Liver (tissue), 9 donors: Measurements from ENCODE around the gene RHOG. TPM values are rescaled to one million over a fixed set of nuclear protein-coding genes. Genes with fewer than 3 reads are reported as not detected.

Experiments
- DNase-seq: peaks from one replicate; pipeline ENCODE4 v3.0.0-alpha.2; 2017; ENCODE audit warnings: low spot score
- H3K27ac ChIP-seq, 2 donors: one replicate each; pipeline ENCODE4 v1.7.0; 2013; ENCODE audit warnings: inconsistent platforms in 2 of 2, low read length in 2 of 2, control low read depth in 1 of 2, low read depth in 1 of 2, mild to moderate bottlenecking in 1 of 2
- H3K27me3 ChIP-seq, 4 donors: one replicate each; pipeline versions ENCODE4 v1.6.1 to v1.7.0; 2013; ENCODE audit warnings: low read length in 3 of 4, inconsistent platforms in 1 of 4, mild to moderate bottlenecking in 1 of 4, moderate library complexity in 1 of 4; ENCODE audit not compliant: control insufficient read depth in 4 of 4, insufficient read depth in 4 of 4
- H3K36me3 ChIP-seq, 4 donors: one replicate each; pipeline versions ENCODE4 v1.6.1 to v1.7.0; 2013; ENCODE audit warnings: low read length in 3 of 4, mild to moderate bottlenecking in 3 of 4, low read depth in 1 of 4, moderate library complexity in 1 of 4; ENCODE audit not compliant: control insufficient read depth in 4 of 4, insufficient read depth in 3 of 4
- H3K4me1 ChIP-seq, 4 donors: one replicate each; pipeline versions ENCODE4 v1.6.1 to v1.7.0; 2013; ENCODE audit warnings: low read length in 3 of 4, mild to moderate bottlenecking in 3 of 4, moderate library complexity in 1 of 4; ENCODE audit not compliant: control insufficient read depth in 4 of 4, insufficient read depth in 4 of 4
- H3K4me3 ChIP-seq, 3 donors: one replicate each; pipeline versions ENCODE4 v1.6.1 to v1.7.0; 2013; ENCODE audit warnings: low read length in 3 of 3, control low read depth in 1 of 3, low read depth in 1 of 3, mild to moderate bottlenecking in 1 of 3
- H3K9ac ChIP-seq, 2 donors: one replicate each; pipeline ENCODE4 v1.7.0; 2013; ENCODE audit warnings: low read length in 2 of 2, mild to moderate bottlenecking in 2 of 2, moderate library complexity in 2 of 2, control low read depth in 1 of 2, low read depth in 1 of 2
- H3K9me3 ChIP-seq, 4 donors: one replicate each; pipeline versions ENCODE4 v1.6.1 to v1.7.0; 2013; ENCODE audit warnings: low read length in 3 of 4; ENCODE audit not compliant: control insufficient read depth in 4 of 4
- EGR1 ChIP-seq, 2 donors: IDR thresholded peaks; 2 replicates each; pipeline ENCODE4 v1.6.1; 2016 to 2018; ENCODE audit warnings: antibody characterized with exemption in 2 of 2, low read depth in 2 of 2
- FOXA1 ChIP-seq: IDR thresholded peaks from 2 replicates; pipeline ENCODE4 v1.6.1; 2016; ENCODE audit warnings: antibody characterized with exemption
- GABPA ChIP-seq, 2 donors: IDR thresholded peaks in 1 of 2; conservative IDR thresholded peaks in 1 of 2; 2 replicates each; pipeline ENCODE4 v1.6.1; 2016; ENCODE audit warnings: antibody characterized with exemption in 2 of 2, mild to moderate bottlenecking in 1 of 2, moderate library complexity in 1 of 2
- HNF4A ChIP-seq, 2 donors: conservative IDR thresholded peaks; 2 replicates each; pipeline ENCODE4 v1.6.1; 2016; ENCODE audit warnings: antibody characterized with exemption in 2 of 2, mild to moderate bottlenecking in 2 of 2
- HNF4G ChIP-seq: IDR thresholded peaks from 2 replicates; pipeline ENCODE4 v1.6.1; 2016; ENCODE audit warnings: antibody characterized with exemption
- JUND ChIP-seq, 2 donors: IDR thresholded peaks; 2 replicates each; pipeline ENCODE4 v1.6.1; 2016; ENCODE audit warnings: antibody characterized with exemption in 2 of 2
- NR2F2 ChIP-seq: IDR thresholded peaks from 2 replicates; pipeline ENCODE4 v1.6.1; 2016; ENCODE audit warnings: antibody characterized with exemption
- RAD21 ChIP-seq, 2 donors: IDR thresholded peaks; 2 replicates each; pipeline ENCODE4 v1.6.1; 2016; ENCODE audit warnings: antibody characterized with exemption in 2 of 2, mild to moderate bottlenecking in 2 of 2
- RXRA ChIP-seq, 2 donors: IDR thresholded peaks; 2 replicates each; pipeline ENCODE4 v1.6.1; 2017 to 2018; ENCODE audit warnings: antibody characterized with exemption in 2 of 2, mild to moderate bottlenecking in 1 of 2
- SP1 ChIP-seq: IDR thresholded peaks from 2 replicates; pipeline ENCODE4 v1.6.1; 2018; ENCODE audit warnings: antibody characterized with exemption, mild to moderate bottlenecking
- TAF1 ChIP-seq: conservative IDR thresholded peaks from 2 replicates; pipeline ENCODE4 v1.6.1; 2016; ENCODE audit warnings: antibody characterized with exemption, mild to moderate bottlenecking
- YY1 ChIP-seq: IDR thresholded peaks from 2 replicates; pipeline ENCODE4 v1.6.1; 2016; ENCODE audit warnings: antibody characterized with exemption, mild to moderate bottlenecking
- WGBS: extraction: QIAGEN DNeasy Blood & Tissue Kit; methylation state at CpG from one replicate; pipeline ENCODE4 v1.1.7; 2013; 5-methylcytosine and 5-hydroxymethylcytosine counted together
- polyA plus RNA-seq, 2 donors: library from polyadenylated mRNA; stranded (reverse) in 1 of 2; unstranded in 1 of 2; fragments of 200-250 nt in 1 of 2; fragments of >200 nt in 1 of 2; fragmentation: Nextera tagmentation in 1 of 2; extraction: Ambion mirVana in 1 of 2; gene quantifications; one replicate each; pipeline versions ENCODE4 v1.2.1 to v1.2.3, GENCODE V29; 2013 to 2015
- total RNA-seq, 2 donors: library from RNA; depleted of rRNA; stranded (reverse); fragments of >200 nt; gene quantifications; one replicate each; pipeline ENCODE4 v1.2.3, GENCODE V29; 2014
- TF ChIP-seq, protein P1 (sequence below): IDR thresholded peaks from 2 replicates; pipeline ENCODE4 v1.6.1; 2016; ENCODE audit warnings: antibody characterized with exemption
- TF ChIP-seq, protein P2 (sequence below): IDR thresholded peaks from 2 replicates; pipeline ENCODE4 v1.6.1; 2016; ENCODE audit warnings: antibody characterized with exemption
- TF ChIP-seq, protein P3 (sequence below): fragments of 150-350 bp; IDR thresholded peaks from 2 replicates; pipeline ENCODE4 v1.5.1; 2017; ENCODE audit warnings: improper control_type of control experiment, low read depth, low read length; ENCODE audit not compliant: missing input control
- TF ChIP-seq, protein P4 (sequence below): IDR thresholded peaks from 2 replicates; pipeline ENCODE4 v1.6.1; 2016; ENCODE audit warnings: antibody characterized with exemption
- TF ChIP-seq, protein P5 (sequence below): IDR thresholded peaks from 2 replicates; pipeline ENCODE4 v1.6.1; 2016; ENCODE audit warnings: antibody characterized with exemption, mild to moderate bottlenecking
- donor health status: healthy.
- donor health status: healthy.
- donor health status: healthy.
- donor health status: healthy.
- donor health status: healthy.

Gene RHOG
- total and polyA plus RNA-seq, 4 donors = 7.4 to 32.9 (median 17.8) TPM

DNA sequence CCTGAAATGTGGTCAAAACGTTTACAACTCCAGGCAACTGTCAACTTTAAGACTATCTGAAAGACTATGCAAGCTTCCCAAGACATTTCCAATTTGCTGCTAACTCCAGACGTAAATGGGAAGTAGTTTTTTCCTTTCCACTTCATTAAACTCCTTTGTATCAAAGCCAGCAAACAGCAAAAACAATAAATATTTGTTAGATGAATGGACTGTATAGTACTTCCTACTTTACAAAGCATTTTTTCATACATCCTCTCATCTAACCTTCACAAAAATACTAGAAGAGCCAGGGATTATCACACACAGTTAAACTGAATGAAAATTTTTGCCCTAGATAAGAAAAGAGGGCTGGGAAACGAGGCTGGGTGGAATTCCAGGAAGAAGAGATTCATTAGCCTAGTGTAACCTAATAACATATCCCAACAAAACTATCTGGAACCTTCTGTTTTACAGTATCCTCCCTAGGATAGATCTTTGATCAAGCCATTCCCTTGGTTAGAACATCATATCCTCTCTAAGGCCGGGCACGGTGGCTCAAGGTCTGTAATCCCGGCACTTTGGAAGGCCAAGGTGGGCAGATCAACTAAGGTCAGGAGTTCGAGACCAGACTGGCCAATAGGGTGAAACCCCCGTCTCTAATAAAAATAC lies 53.9 kb downstream of the RHOG start (continued):
- no peak for TF ChIP-seq HNF4A (conservative IDR thresholded peaks at IDR 0.05)

DNA sequence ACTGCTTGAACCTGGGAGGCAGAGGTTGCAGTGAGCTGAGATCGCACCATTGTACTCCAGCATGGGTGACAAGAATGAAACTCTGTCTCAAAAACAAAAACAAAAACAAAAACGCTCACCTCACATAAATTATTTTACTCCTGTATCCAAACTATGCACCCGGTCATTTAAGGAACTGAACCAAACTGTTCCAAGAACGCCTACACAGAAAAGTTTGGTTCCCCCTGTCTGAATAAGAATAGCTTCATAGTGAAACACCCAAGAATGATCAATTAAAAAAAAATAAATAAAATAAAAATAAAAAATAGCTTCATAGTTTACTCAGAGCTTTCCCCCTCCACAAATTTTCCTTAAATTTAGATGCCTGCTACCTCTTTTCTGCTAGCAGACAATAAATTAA lies 57.1 kb downstream of the RHOG start:
- H3K36me3 ChIP-seq = peaks cover 1 to 11% (median 8%) of the 10 kb centered on the region in 4 donors
- H3K4me3 ChIP-seq = no peak overlapping the region
- H3K27me3 ChIP-seq = no peaks in the 10 kb centered on the region
- peaks cover 7 to 13% (median 11%) of the 10 kb centered on the region in 4 donors for H3K4me1 ChIP-seq
- no peak for TF ChIP-seq TAF1
- TF ChIP-seq, protein P1, sequence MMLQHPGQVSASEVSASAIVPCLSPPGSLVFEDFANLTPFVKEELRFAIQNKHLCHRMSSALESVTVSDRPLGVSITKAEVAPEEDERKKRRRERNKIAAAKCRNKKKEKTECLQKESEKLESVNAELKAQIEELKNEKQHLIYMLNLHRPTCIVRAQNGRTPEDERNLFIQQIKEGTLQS = no peak
- no peak for TF ChIP-seq JUND (IDR thresholded peaks at IDR 0.05)
- TF ChIP-seq, protein P2, sequence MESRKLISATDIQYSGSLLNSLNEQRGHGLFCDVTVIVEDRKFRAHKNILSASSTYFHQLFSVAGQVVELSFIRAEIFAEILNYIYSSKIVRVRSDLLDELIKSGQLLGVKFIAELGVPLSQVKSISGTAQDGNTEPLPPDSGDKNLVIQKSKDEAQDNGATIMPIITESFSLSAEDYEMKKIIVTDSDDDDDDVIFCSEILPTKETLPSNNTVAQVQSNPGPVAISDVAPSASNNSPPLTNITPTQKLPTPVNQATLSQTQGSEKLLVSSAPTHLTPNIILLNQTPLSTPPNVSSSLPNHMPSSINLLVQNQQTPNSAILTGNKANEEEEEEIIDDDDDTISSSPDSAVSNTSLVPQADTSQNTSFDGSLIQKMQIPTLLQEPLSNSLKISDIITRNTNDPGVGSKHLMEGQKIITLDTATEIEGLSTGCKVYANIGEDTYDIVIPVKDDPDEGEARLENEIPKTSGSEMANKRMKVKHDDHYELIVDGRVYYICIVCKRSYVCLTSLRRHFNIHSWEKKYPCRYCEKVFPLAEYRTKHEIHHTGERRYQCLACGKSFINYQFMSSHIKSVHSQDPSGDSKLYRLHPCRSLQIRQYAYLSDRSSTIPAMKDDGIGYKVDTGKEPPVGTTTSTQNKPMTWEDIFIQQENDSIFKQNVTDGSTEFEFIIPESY = no peak
- TF ChIP-seq YY1 = no peak
- no peak for TF ChIP-seq HNF4G
- TF ChIP-seq NR2F2 = no peak
- TF ChIP-seq HNF4A (conservative IDR thresholded peaks at IDR 0.05) = no peak
- no peak for TF ChIP-seq EGR1 (IDR thresholded peaks at IDR 0.05; ENCODE audit: low read depth in 2 of 2)
- TF ChIP-seq RAD21 (IDR thresholded peaks at IDR 0.05) = no peak
- no peak for TF ChIP-seq GABPA (IDR thresholded peaks at IDR 0.05 in 1 of 2, conservative IDR thresholded peaks at IDR 0.05 in 1 of 2)
- TF ChIP-seq FOXA1 = no peak
- TF ChIP-seq, protein P3, sequence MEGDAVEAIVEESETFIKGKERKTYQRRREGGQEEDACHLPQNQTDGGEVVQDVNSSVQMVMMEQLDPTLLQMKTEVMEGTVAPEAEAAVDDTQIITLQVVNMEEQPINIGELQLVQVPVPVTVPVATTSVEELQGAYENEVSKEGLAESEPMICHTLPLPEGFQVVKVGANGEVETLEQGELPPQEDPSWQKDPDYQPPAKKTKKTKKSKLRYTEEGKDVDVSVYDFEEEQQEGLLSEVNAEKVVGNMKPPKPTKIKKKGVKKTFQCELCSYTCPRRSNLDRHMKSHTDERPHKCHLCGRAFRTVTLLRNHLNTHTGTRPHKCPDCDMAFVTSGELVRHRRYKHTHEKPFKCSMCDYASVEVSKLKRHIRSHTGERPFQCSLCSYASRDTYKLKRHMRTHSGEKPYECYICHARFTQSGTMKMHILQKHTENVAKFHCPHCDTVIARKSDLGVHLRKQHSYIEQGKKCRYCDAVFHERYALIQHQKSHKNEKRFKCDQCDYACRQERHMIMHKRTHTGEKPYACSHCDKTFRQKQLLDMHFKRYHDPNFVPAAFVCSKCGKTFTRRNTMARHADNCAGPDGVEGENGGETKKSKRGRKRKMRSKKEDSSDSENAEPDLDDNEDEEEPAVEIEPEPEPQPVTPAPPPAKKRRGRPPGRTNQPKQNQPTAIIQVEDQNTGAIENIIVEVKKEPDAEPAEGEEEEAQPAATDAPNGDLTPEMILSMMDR = no peak
- TF ChIP-seq, protein P4, sequence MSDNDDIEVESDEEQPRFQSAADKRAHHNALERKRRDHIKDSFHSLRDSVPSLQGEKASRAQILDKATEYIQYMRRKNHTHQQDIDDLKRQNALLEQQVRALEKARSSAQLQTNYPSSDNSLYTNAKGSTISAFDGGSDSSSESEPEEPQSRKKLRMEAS = no peak
- TF ChIP-seq, protein P5, sequence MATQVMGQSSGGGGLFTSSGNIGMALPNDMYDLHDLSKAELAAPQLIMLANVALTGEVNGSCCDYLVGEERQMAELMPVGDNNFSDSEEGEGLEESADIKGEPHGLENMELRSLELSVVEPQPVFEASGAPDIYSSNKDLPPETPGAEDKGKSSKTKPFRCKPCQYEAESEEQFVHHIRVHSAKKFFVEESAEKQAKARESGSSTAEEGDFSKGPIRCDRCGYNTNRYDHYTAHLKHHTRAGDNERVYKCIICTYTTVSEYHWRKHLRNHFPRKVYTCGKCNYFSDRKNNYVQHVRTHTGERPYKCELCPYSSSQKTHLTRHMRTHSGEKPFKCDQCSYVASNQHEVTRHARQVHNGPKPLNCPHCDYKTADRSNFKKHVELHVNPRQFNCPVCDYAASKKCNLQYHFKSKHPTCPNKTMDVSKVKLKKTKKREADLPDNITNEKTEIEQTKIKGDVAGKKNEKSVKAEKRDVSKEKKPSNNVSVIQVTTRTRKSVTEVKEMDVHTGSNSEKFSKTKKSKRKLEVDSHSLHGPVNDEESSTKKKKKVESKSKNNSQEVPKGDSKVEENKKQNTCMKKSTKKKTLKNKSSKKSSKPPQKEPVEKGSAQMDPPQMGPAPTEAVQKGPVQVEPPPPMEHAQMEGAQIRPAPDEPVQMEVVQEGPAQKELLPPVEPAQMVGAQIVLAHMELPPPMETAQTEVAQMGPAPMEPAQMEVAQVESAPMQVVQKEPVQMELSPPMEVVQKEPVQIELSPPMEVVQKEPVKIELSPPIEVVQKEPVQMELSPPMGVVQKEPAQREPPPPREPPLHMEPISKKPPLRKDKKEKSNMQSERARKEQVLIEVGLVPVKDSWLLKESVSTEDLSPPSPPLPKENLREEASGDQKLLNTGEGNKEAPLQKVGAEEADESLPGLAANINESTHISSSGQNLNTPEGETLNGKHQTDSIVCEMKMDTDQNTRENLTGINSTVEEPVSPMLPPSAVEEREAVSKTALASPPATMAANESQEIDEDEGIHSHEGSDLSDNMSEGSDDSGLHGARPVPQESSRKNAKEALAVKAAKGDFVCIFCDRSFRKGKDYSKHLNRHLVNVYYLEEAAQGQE = no peak
- no peak for TF ChIP-seq SP1
- TF ChIP-seq RXRA (IDR thresholded peaks at IDR 0.05) = no peak
- H3K27ac ChIP-seq = no peak overlapping the region
- no peaks in the 10 kb centered on the region for H3K9me3 ChIP-seq
- WGBS = 90% methylated on average over 4 of the region's 4 CpGs
- H3K9ac ChIP-seq = no peak overlapping the region
- no peak for DNase-seq
